HG02884 (cell line): ENCODE measurements around the gene SULT1A1.
"Not testable (repeated sequence)": the region's sequence is repeated elsewhere in the genome, so short reads cannot be mapped to it uniquely, and the experiment has no call there.

ENCODE experiments used
- ATAC-seq: cut with Tn5 transposase; IDR thresholded peaks from one replicate; pipeline ENCODE4 v1.9.1; 2021; ENCODE audit warnings: mild to moderate bottlenecking, moderate library complexity; ENCODE audit not compliant: unreplicated experiment

Gene SULT1A1

GRCh38 chr16:28608867-28609596 lies 812 bp downstream of the SULT1A1 start:
- not testable (repeated sequence) for ATAC-seq

DNA sequence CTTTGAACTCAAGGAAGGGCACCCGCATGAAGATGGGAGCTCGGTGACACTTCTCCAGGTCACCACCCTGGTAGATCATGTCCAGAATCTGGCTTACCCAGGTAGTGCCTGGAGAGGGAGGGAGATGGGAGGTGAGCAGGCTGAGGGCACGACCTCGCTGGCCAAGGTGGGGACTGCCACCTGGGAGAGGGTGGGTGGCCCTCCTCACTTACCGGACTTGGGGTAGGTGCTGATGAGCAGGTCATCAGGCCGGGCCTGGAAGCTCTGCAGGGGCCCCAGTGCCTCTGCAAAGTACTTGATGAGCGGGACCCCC lies 1.4 kb downstream of the SULT1A1 start:
- ATAC-seq: not testable (repeated sequence)

DNA sequence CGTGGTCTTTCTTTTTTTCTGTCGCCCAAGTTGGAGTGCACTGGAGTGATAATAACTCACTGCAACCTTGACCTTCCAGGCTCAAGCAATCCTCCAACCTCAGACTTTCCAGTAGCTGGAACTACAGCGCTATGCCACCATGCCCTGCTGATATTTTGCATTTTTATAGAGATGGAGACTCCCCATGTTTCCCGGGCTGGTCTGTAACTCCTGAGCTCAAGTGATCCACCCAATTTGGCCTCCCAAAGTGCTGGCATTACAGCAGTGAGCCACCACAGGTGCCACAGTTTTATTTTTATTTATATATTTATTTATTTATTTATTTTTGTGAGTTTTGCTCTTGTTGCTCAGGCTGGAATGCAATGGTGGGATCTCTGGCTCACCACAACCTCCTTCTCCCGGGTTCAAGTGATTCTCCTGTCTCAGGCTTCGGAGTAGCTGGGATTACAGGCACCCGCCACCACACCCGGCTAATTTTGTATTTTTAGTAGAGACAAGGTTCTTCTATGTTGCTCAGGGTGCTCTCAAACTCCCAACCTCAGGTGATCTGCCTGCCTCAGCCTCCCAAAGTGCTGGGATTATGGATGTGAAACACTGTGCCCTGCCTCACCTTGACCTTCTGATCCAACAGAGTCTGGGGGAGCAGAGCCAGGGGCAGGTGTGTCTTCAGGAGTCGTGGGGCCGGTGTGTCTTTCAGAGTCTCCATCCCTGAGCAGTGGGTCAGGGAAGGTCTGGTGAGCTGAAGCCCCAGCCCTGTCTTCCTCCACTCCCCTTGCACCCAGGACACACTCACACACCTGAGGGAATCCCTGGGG lies 2.0 kb downstream of the SULT1A1 start:
- ATAC-seq: not testable (repeated sequence)

DNA sequence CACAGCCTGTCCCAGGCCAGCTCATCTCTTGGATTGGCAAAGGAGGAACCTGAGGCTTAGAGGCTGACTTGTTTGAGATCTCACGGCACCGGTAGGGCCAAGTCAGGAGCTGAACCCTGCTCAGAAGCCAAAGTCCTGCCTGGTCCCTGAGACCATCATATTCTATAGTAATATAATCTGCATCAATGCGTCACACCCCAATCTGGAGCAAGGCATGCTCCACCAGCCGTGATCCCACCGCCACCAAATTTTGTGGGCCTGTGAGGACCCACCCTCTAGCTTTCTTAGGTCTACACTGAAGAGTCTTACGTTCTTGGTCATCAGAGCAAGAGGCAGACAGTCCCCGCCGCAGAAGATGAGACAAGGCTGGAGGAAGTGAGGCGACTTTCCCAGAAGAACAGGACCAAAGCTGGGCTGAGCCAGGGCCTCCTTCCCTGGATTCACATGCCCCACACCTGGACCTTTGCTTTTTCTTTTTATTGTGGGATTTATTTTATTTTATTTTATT lies 2.7 kb downstream of the SULT1A1 start:
- ATAC-seq: no peak

DNA sequence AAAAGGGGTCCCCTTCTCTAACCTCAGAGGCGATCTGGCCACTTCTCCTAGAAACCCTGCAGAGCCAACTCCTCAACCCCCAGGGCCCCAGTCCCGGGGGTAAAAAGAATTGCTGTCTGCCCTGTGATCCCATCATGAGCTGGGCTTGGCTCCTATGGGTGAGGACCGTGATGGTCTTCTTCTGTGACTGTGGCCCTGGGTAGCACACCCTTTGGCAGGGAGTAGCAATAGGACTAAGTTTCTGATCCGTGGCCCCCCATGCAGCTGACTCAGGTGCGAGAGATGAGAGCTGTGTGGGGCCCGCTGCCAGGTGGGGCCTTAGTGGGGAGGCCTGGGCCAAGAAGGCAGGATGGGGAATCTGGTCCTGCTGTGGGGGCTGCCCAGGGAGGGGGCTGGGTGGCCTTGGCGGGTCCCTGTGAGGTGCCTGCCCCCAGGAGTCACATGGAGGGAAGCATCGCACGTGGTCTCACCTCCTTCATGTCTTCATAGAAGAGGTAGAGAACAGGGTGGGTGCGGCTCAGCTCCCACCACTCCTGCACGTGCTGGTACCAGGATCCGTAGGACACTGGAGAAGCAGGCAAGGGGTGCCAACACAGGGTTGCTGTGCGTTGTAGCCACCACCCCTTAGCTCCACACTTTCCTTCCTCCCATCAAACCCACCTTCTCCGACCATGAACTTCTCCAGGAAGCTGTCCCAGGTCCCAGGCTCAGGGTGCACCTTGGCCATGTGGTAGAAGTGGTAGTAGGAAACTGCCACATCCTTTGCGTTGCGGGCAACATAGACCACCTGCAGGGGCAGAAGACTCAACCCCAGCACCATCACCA lies 3.3 kb downstream of the SULT1A1 start:
- no peak for ATAC-seq

DNA sequence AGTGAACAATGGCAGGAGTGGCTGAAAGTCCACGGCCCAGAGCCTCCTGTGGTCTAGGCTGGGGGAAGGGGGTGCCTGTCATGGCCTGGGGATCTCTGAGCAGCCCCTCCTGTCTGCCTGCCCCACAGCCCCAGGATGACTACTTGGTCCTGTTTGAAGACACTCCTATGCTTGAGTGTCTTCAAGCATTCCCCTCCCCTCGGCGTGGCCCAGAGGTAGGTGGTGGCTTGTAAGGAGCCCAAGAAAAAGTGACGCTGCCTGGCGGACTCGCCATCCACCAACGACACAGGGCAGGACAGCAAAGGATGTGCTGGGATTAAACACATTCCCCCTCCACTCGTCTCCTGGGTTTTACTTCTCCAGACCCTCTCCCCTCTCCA lies 5.7 kb downstream of the SULT1A1 start:
- ATAC-seq: no peak

DNA sequence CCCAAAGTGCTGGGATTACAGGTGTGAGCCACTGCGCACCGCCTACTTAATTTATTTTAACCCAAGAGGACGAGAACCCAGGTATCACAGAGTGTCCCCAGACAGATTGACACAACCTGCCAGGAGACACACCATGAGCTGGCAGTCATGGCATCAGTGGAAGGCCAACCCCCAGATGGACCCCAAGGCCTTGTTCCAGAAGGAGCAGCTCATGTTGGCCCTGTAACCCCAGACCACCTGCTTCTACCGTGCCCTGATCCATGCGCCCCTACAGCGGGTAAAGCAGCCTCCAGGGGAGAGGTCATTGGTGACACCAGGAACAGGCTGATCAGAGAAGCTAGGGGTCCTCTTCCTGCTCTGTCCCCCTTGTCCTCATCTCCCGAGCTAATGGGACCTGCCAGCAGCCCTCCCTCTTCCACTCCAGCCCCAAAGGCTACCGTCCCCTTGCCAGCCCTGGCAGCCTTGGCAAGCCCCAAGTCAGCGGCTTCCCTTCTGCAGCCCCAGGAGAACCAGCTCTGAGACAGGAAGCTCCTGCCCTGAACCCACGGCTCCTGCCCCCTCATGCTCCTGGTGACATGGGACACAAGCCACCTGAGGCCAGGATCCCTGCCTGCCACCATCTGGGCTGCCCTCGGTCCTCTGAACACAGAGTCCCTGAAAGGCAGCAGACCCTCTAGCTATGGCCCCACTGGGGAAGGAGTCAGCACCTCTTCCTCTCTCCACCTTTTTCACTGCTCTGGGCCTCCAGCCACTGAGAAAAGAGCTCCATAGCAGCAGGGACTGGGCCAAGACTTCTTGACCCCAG lies 6.3 kb downstream of the SULT1A1 start:
- ATAC-seq: no peak

DNA sequence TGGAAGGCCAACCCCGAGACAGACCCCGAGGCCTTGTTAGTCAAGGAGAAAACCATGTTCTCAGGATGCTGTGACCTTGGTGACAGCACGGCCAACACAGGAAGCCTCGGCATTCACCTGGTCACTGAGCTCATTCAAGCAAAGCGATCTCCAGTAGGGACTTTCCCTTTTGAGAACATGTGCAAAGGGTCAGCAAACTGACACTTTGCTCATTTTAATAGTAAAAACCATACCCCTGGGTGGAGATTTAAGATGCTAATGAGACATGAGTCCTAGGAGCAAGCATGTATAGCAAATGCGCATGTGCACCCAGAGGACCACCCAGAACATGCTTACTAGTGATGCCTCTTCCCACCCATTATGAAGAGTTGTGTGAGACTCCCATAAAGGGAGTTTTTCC lies 7.3 kb downstream of the SULT1A1 start:
- no peak for ATAC-seq

DNA sequence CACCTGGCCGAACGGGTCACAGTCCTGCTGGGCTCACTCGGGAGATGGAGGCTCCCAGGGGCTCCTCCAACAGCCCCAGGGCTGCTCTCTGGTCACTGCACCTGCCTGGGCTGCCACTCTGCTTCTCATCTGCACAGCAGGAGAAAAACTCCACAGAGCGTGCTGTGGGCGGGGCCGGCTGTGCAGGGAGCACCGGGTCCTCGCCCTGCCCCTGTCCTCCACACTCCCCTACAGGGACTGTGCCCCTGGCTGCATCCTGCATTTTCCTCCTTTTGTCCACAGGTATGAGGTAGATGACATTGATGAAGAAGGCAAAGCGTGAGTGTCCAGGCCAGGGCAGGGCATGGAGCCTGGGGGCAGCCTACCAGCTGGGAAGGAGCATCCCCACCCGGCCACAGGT lies 7.8 kb downstream of the SULT1A1 start:
- not testable (repeated sequence) for ATAC-seq

DNA sequence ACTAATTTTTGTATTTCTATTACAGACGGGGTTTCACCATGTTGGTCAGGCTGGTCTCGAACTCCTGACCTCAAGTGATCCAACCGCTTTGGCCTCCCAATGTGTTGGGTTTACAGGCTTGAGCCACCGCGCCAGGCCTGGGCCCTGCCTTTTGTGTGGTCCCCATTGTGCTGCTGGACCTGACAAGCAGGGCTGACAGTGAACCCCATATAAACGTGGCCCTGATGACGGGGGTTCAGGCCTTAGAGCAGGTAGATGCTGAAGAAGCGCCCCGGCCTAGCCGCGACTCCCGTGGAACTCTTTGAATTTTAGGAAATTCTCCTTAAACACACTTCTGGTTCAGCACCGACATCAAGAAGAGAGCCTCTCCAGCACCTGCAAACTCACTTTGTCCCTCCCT lies 8.3 kb downstream of the SULT1A1 start:
- not testable (repeated sequence) for ATAC-seq

- ATAC-seq: not testable (repeated sequence)
These were observed 8.9 kb downstream of the SULT1A1 start for GRCh38 chr16:28600965-28601364.

DNA sequence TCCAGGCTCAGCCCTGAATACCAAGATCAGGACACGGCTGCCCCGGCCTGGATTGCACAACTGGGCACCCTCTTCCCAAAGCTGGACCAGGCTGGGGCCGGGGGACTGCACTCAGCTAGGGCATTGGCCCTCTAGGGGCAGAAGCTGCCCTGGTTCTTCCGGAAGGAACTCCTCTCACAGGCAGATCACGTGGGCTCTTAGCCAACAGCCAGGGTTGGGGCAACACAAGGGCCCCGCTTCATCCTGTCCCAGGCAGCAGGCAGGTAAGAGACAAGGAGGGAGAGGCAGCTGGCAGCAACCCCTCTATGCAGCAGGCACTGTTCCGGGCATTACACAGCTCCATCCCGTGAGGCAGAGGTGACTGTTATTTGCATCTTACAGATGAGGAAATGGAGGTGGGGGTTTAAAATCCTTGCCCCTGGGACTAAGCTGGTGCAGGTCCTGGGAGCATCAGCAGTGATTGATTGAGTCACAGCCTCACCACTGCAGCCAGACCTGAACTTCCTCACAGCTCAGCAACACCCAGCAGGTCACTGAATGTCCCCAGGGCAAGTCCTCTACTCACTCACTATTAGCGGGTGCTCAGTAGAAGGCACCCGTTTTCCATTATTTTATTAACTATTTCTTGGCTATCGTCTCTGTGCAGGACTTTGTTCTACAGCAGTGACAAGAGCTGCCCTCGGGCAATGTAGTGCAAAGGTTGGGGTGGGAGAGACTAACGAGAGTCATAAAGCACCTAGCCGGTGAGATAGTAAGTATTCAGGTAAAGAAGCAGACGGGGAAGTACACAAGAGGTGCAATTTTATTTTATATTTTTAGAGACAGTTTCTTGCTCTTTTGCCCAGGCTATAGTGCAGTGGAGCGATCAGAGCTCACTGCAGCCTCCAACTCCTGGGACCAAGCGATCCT lies 10.2 kb downstream of the SULT1A1 start:
- ATAC-seq: not testable (repeated sequence)

DNA sequence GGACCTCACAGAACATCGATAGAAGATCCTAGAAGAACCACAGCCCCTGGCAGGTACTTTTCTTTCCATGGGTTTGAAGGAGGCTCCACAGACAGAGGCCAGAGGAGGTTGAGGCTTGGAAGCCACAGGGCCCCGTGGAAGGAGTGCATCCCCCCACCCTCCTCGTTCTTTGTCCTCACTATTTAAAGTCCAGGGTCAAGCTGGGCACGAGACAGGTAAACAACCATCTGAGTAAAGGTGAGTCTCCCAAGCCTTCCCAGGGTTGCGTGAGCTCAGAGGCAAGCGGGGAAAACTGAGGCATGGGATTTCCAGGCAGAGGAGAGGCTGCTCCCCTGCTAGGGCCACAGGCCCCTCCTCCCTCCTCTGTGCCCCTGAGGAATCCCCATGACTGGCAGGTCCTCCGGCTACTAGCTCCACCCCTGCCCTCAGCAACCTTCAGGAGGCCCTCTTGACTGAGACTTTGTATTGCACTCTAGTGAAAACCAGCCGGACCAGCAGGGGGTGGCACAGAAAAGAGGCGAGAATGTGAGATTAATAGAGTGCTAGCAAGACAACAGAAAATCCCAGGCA lies 12.1 kb downstream of the SULT1A1 start:
- no peak for ATAC-seq

GRCh38 chr16:28596840-28597691 lies 12.8 kb downstream of the SULT1A1 start, which contains the start of gene SULT1A2:
SULT1A2 (minus strand) TSS chr16:28597050; CDS start chr16:28595930, 1,120 bp downstream.
- no peak for ATAC-seq

DNA sequence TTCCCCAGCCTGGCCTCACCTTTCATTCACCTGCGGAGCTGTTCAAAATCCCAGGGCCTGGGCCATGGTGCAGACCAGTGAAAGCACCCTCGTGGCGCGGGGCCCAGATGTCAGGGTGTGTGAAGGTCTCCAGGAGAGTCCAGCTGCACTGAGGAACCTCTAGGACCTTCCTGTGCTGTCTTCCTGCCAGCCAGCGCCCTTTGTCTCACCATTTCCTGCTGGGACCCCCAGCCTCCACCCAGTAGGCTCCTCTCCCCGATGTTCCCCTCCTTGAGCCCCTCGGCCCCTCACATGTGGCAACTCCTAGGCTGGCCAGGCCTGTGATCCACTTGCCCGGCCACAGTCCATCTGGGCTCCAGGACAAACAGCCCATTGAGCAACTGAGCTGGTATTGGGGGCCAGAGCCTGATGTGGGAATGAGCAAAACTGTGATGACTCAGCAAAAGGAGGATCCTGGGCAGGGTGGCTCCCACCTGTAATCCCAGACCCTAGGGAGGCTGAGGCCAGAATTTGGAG lies 13.7 kb downstream of the SULT1A1 start:
- no peak for ATAC-seq

- ATAC-seq: not testable (repeated sequence)
These were observed 14.4 kb downstream of the SULT1A1 start for GRCh38 chr16:28595451-28595850.

- ATAC-seq: no peak
These were observed 16.8 kb downstream of the SULT1A1 start for GRCh38 chr16:28592979-28593553.
